Endothelial cell (in vitro differentiated cells): Measurements from ENCODE around the gene OR1C1. TPM values are rescaled to one million over a fixed set of nuclear protein-coding genes. Genes with fewer than 3 reads are reported as not detected.
"Not testable (repeated sequence)": the region's sequence is repeated elsewhere in the genome, so short reads cannot be mapped to it uniquely, and the experiment has no call there.

ENCODE experiments used
- DNase-seq: peaks from one replicate; pipeline ENCODE4 v3.0.0; 2021; ENCODE audit warnings: low spot score
- H3K27ac Mint-ChIP-seq: one replicate; pipeline ENCODE4 v1.8.0; 2021; ENCODE audit warnings: mixed read lengths, inconsistent platforms; ENCODE audit not compliant: unreplicated experiment
- H3K27me3 Mint-ChIP-seq: one replicate; pipeline ENCODE4 v1.8.0; 2021; ENCODE audit warnings: mild to moderate bottlenecking, moderate library complexity, mixed read lengths, inconsistent platforms; ENCODE audit not compliant: unreplicated experiment
- H3K36me3 Mint-ChIP-seq: one replicate; pipeline ENCODE4 v1.8.0; 2021; ENCODE audit warnings: mild to moderate bottlenecking, low read depth, mixed read lengths, inconsistent platforms; ENCODE audit not compliant: unreplicated experiment
- H3K4me1 Mint-ChIP-seq: one replicate; pipeline ENCODE4 v1.8.0; 2021; ENCODE audit warnings: mild to moderate bottlenecking, mixed read lengths, inconsistent platforms; ENCODE audit not compliant: unreplicated experiment
- H3K4me3 Mint-ChIP-seq: one replicate; pipeline ENCODE4 v1.8.0; 2021; ENCODE audit warnings: mild to moderate bottlenecking, mixed read lengths, inconsistent platforms; ENCODE audit not compliant: unreplicated experiment
- H3K9me3 Mint-ChIP-seq: one replicate; pipeline ENCODE4 v1.8.0; 2021; ENCODE audit warnings: mixed read lengths, inconsistent platforms; ENCODE audit not compliant: unreplicated experiment
- total RNA-seq: library from RNA; stranded (reverse); fragmentation: NEBNext Ultra II Directional; extraction: Animal tissue kit (Norgen Biotek cat#: 25700); gene quantifications from one replicate; pipeline ENCODE4 v1.2.1, GENCODE V29; 2021; ENCODE audit not compliant: unreplicated experiment
- TF ChIP-seq, protein P1 (sequence below): fragments of 200-600 bp; sonication (generic); IDR thresholded peaks from one replicate; pipeline ENCODE4 v1.5.0; 2021; ENCODE audit warnings: antibody characterized with exemption; ENCODE audit not compliant: unreplicated experiment

Gene OR1C1
- total RNA-seq, 1 donor from 2014 or later, result not detected

DNA sequence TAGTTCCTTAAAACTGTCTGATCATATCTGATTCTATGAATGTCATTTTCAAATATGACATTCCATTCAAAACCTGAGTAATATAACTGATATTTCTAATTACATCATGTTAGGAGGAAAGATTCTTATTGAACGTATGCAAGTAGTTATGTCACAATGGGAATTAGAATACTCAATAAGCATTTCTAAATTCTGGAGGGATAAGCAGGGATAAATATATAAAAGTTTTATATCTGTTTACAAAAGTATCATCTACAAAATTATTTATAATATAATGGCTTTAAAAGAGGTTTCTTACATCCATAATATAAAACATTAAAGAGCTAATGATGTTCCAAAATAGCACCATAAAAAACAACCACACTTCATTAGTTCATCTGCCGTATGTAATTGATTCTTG lies 12.3 kb downstream of the OR1C1 start, which contains the start of gene OR14A2:
Gene OR14A2, minus strand, starts transcription at position 101 of the 400 bp plus-strand sequence.
- no peak within 1 kb of the TSS for H3K4me3 Mint-ChIP-seq
- no peaks in the 10 kb centered on the region for H3K9me3 Mint-ChIP-seq
- H3K27ac Mint-ChIP-seq, result no peak within 1 kb of the TSS
- no peak for DNase-seq
- H3K36me3 Mint-ChIP-seq, result no peaks in the 10 kb centered on the region
- no peaks in the 10 kb centered on the region for H3K27me3 Mint-ChIP-seq
- no peaks in the 10 kb centered on the region for H3K4me1 Mint-ChIP-seq
- TF ChIP-seq, protein P1, sequence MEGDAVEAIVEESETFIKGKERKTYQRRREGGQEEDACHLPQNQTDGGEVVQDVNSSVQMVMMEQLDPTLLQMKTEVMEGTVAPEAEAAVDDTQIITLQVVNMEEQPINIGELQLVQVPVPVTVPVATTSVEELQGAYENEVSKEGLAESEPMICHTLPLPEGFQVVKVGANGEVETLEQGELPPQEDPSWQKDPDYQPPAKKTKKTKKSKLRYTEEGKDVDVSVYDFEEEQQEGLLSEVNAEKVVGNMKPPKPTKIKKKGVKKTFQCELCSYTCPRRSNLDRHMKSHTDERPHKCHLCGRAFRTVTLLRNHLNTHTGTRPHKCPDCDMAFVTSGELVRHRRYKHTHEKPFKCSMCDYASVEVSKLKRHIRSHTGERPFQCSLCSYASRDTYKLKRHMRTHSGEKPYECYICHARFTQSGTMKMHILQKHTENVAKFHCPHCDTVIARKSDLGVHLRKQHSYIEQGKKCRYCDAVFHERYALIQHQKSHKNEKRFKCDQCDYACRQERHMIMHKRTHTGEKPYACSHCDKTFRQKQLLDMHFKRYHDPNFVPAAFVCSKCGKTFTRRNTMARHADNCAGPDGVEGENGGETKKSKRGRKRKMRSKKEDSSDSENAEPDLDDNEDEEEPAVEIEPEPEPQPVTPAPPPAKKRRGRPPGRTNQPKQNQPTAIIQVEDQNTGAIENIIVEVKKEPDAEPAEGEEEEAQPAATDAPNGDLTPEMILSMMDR, result no peak

DNA sequence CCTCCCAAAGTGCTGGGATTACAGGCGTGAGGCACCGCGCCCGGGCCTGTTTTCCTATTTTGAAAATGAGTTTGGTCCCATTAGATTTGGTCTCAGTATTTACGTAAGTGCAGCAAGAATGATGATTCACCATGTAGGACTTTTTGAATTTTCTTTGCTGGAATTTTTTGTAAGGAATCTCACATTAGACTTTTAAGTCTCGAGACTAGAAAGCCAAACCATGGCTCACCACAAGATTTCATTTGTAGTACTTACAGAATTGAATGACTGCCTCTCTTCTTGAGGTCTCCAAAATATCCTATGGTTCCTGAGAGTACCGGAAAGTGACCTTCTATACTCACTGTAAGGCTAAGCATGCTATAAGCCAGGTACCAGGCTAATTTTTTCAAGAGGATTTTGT lies 12.7 kb downstream of the OR1C1 start:
- no peak overlapping the region for H3K4me3 Mint-ChIP-seq
- no peaks in the 10 kb centered on the region for H3K36me3 Mint-ChIP-seq
- no peaks in the 10 kb centered on the region for H3K27me3 Mint-ChIP-seq
- H3K4me1 Mint-ChIP-seq, result no peaks in the 10 kb centered on the region
- no peak for DNase-seq
- no peak overlapping the region for H3K27ac Mint-ChIP-seq
- TF ChIP-seq, protein P1, result no peak
- no peaks in the 10 kb centered on the region for H3K9me3 Mint-ChIP-seq

DNA sequence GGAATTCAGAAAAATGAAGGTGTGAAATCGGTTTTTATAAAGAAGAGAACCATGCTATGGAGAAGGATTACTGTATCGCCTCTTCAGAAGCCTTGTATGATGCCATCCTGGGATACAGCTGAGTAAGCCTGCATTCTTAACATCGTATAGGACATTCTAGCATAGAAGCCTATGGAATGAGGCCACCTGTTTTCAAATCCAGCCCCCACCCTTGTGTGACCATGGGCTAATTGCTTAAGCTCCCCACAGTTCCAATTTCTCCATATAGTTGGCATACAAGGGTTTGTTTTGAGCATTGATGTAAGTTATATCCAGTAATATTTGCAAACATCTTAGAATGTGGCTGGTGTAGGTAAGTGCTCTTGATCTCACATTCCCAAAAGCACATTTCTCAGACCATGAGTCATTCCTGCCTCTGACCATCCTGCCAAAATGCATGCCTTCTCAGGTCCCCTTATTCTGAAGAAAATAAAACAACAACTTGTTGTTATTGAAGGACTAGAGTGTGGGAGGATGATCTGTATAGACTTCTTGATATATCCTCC lies 13.9 kb downstream of the OR1C1 start:
- DNase-seq, result no peak
- TF ChIP-seq, protein P1, result no peak
- no peak overlapping the region for H3K27ac Mint-ChIP-seq
- no peak overlapping the region for H3K4me3 Mint-ChIP-seq
- no peaks in the 10 kb centered on the region for H3K36me3 Mint-ChIP-seq
- no peaks in the 10 kb centered on the region for H3K27me3 Mint-ChIP-seq
- H3K4me1 Mint-ChIP-seq, result no peaks in the 10 kb centered on the region
- no peaks in the 10 kb centered on the region for H3K9me3 Mint-ChIP-seq

DNA sequence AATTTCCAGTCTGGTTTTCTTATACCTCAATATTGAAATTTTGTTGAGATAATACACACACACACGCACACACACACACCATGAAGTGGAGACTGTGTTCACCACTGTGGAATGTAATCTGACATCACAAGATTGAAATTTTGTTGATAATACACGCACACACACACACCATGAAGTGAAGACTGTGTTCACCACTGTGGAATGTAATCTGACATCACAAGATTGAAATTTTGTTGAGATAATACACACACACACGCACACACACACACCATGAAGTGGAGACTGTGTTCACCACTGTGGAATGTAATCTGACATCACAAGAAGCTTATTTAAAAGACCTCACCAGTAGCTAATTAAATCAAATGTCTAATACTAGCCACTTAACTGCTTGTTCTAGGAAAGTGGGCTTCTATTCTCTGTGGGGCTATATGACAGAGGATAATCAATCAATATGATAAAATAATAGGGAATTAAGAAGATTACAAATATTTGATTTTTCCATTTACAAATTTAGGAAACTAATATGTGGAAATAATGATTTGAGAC lies 18.1 kb downstream of the OR1C1 start:
- H3K27me3 Mint-ChIP-seq, H3K9me3 Mint-ChIP-seq, H3K4me3 Mint-ChIP-seq, H3K27ac Mint-ChIP-seq, H3K4me1 Mint-ChIP-seq, DNase-seq, H3K36me3 Mint-ChIP-seq: not testable (repeated sequence)

DNA sequence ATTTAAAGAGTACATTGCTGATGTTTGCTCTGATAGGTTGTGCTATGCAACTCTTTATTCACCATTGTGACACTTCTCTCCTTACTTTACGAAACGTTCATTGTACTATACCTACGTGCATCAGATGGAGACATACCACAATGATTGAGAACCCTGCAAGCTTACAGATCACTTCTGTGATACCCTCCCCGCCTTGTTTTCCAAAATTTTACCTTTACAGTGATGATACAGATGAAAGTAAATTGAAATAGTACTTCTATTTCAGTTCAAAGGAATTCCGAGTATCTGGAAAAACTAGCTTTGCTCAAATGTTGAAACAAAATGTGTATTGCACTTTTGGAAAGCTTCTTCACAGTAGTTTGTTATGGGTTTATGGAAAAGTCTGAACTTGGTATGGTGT lies 18.6 kb downstream of the OR1C1 start:
- no peak for DNase-seq
- Mint-ChIP-seq H3K4me3 (no peak overlapping the region), H3K9me3 (no peaks in the 10 kb centered on the region), H3K27me3 (no peaks in the 10 kb centered on the region), H3K36me3 (no peaks in the 10 kb centered on the region), H3K4me1 (no peaks in the 10 kb centered on the region), H3K27ac (no peak overlapping the region)
- TF ChIP-seq, protein P1, result no peak
